Stimulated activated CD4-positive, alpha-beta T cell treated with anti-CD3 and anti-CD28 coated beads, Interleukin-1b, Interleukin-23, amount 100 ng/mL, for 24 hours (primary cell): ENCODE data around the gene CXCL10.
"Not testable (repeated sequence)": the region's sequence is repeated elsewhere in the genome, so short reads cannot be mapped to it uniquely, and the experiment has no call there.

Experiments used
- DNase-seq, 4 experiments: peaks; one replicate each; pipeline ENCODE4 v3.0.0-alpha.2; 2020; ENCODE audit warnings: low read depth in 4 of 4, low spot score in 1 of 4

Gene CXCL10

DNA sequence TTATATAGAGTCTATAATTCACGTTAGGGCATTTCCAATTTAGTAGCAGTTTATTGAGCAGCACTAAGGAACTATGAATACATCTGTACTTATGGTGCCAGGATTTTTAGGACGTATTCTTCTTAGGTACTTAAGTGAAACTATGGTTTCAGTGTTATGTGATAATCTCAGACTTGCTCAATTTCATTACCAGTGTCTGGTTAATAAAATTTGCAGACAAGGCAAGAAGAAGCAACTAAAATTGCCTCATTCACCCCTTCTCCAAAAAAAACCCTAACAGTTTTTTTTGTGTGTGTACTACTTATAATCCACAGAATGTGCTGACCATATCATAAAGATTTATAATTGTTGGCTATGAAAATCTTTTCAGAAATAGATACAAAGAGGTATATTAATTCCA is 6.0 kb upstream of the CXCL10 start:
- DNase-seq = no peak

GRCh38 chr4:76028350-76028765 is 5.1 kb upstream of the CXCL10 start:
- DNase-seq = no peak

- no peak for DNase-seq
Measured at GRCh38 chr4:76024065-76024464, 768 bp upstream of the CXCL10 start.

DNA sequence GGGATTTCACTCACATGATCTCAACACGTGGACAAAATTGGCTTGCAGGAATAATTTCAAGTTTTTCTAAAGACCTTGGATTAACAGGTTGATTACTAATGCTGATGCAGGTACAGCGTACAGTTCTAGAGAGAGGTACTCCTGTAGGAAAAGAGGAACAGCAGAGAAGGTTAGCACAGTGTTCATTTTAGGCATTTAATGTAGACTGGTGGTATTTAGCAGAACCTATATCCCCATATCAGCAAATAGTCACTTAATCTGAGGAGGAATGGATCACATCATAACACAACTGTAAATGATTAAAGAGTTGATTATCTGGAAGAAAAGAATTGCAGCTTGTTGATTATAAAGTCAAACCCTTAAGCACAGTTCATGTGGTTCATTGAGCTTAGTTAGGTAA is 620 bp downstream of the CXCL10 start:
- no peak for DNase-seq

DNA sequence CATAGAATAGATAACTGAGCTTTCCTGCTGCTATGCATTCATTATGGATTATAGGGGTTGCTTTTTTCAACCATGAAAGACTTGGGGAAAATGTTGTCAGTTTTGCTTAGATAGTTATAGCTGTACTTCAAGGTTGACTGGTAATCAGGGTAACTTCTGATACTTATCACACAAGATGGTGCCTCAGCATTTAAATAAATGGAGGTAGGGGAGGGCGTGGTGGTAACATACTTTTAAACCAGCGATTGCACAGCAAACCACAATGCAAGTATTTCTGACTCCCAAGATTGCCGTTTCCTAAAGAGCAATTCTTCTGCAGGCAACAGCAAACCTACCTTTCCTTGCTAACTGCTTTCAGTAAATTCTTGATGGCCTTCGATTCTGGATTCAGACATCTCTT is 1.3 kb downstream of the CXCL10 start:
- DNase-seq = no peak

DNA sequence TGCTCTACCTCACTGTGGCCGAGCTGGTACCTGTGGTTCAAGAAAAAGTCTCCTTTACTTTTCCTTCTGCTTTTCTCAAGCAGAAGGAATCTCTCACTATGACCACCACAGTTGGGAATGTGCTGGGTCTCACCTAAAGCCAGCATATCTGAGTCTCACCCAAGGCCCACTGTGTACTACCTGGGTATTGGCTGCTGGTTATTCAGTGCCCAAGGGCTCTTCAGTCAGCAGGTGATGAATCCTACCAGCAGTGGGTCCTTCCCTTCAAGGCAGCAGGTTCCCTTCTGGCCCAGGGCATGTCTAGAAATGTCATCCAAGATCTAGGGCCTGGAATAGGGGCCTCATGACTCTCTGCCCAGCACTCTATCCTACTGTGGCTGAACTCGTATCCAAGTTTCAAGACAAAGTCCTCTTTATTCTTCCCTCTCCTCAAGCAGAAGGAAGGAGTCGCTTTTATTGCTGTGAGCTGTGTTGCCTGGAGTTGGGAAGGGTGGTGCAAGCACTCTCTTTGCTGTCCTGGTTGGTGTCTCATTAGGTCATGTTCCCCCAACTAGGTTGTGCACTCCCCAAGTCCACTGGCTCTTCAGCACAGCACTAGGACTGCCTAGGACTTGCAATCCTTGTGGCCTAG is 6.1 kb downstream of the CXCL10 start:
- no peak for DNase-seq

DNA sequence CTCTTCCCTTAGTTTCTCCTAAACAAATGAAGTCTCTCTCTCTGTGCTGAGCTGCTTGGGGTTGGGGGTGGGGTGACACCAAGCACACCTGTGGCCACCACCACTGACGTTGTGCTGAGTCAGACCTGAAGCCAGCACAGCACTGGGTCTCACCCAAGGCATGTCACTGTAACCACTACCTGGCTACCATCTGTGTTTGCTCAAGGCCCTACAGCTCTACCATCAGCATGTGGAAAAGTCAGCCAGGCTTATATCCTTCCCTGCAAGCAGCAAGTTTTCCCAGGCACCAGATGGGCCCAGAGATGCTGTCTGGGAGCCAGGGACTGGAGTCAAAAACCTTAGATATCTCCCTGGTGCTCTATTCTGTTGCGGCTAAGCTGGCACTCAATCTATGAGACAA is 6.9 kb downstream of the CXCL10 start:
- no peak for DNase-seq

- DNase-seq = no peak
Measured at GRCh38 chr4:76013540-76013939, 9.8 kb downstream of the CXCL10 start.

GRCh38 chr4:76012388-76012801 is 10.9 kb downstream of the CXCL10 start:
- no peak for DNase-seq

DNA sequence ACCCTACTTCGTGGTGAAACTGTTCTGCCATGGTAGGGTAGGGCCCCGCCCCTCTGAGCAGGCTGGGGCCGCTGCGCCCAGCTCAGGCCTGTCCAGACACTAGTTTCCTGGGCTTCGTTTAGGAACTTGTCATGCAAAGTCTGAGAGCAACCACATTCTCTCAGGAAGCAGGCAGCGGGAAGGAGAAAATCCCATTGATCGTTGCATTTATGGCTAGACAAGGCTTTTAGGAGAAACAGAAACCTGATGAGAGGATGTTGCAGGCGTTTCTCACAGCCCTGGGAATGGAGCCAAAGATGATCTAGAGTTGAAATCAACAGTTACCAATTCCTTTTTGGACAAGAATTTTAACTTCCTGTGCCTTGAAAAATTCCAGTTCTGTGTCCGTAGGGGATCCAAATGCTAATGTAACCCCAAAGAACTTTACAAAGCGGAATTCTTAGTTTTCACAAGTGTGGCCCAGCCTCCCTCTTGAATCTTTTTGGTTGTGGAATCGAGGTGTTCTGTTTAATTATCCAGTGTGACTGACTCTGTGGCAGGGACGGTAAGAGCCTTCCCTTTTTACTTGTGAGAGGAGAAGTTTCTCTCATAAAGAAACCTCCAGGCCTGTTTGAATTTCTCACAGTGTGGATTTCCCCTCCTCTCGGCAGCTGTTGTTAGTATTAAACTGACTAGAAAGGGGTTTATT is 11.5 kb downstream of the CXCL10 start:
- no peak for DNase-seq

GRCh38 chr4:76011018-76011670 is 12.2 kb downstream of the CXCL10 start:
- no peak for DNase-seq

DNA sequence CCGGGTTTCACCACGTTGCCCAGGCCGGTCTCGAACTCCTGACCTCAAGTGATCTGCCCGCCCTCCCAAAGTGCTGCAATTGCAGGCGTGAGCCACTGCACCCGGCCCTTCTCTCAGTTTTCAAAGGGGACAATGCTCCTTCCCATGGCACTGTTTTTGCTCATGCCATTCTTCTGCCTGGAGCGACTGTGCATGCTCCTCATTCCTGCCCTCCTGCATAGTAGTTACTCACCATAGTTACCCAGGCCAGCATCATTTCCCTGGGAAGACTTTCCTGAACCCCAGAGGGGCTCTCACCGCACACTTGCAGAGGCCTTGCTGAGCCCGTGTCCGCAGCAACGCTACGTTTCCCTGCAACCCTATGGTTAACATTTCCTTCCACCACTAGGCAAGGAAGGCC is 12.7 kb downstream of the CXCL10 start:
- no peak for DNase-seq

DNA sequence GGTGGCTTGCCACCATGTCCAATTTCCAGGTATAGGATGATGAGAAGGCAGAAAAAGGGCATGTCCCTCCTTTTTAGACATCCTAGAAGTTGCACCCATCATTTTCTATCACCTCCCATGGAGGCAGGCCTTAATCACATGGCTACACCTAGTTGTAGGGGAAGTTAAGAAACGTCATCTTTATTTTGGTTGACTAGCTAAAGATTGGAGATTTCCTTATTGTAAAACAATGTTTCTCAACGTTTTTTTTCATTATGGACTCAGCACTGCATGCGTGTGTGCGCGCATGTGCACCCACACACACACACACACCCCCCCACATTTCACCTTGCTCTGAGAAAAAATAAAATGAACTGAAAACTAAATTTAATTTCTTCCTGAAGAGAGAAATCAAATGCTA is 14.0 kb downstream of the CXCL10 start:
- DNase-seq = no peak

GRCh38 chr4:76007089-76007862 is 16.0 kb downstream of the CXCL10 start, which contains the start of gene CXCL9:
TSS of gene CXCL9 (minus strand) at chr4:76007509. CDS start at chr4:76007449, 60 bp downstream.
- no peak for DNase-seq

DNA sequence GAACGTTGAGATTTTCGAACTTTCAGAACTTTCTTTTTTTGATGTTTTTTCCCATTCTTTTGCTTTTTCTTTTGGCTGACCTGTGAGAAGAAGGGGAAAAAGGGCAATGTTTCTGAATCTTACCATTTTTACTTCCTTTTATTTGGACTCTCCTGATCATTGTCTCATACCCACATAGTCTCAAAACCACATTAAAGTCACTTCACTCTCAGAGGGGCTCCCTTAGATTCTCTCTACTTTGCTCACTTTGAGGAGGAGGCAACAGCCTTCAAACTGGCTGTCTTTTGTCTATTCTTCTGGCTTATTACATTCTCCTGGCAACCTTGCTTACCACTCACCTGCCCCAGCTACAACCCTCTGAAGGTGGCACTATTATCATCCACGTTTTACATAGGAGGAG is 19.7 kb downstream of the CXCL10 start:
- DNase-seq = no peak

DNA sequence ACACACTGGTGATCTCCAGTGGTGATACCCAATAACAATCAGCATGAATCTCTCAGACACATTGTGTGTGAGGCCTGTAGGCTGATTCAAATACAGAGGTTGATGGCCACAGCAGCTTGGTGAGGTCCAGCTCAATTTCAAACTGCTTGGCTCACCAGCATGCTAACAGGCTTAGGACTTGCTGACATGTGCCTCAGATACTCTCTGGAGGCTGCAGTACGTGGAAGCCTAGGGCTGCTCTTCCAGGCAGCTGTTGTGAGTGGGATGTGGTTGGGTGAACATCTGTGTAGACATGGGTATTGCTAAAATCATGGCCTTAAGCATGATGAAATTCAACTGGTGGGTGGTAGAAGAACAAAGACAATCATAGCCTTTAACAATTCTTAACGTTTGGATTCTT is 20.3 kb downstream of the CXCL10 start:
- DNase-seq = no peak

DNA sequence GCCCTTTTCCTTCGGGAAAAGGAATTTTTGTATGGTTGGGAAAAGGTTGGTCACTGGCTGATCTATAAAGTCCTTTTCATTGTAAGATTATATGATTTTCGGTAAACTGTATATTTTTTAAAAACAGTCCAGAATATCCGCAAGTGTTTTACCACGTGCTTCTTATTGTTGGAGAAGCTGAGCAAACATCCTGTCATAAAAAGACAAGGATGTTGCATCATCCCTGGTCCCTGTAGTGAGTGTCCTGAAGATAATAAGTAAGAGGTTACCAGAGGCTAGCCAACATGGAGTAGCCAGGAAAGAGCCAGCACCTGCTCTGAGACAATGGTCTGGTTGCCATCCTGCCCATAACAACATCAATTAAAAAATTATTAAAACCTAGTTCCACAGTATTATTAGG is 21.1 kb downstream of the CXCL10 start:
- DNase-seq = no peak

DNA sequence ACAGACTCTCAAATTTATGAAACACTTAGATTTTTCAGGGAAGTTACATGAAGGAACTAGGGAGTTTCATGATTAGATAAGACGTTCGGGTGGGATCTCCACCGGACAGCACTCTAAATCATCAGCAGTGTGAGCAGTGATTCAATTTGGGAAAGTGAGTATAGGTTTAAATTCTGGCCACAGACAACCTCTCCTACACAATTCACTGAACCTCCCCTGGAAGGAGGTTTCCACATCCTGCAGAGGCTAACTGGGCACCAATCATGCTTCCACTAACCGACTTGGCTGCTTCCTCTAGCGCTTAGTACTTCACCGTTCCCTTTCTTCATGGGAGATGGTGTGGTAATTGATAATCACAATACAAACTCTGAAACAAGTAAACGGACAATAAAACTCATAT is 21.6 kb downstream of the CXCL10 start:
- no peak for DNase-seq

DNA sequence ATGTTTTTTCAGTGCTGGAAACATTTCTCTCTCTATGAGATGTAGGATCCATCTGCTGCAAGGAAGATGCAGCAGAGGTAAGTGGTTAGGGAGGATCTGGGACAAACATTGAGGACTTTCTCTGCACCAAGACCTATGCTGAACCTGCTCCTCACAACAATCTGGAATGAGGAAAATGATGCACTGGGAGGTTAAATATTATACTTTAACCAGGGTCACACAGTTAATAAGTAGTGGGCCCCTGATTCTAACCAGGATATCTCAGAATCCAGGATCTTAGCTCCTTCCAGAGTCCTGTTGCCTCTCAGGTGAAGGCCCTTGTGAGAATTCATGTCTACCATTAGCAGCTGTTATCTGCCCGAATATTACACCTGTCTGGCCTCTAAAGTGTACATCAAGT is 23.0 kb downstream of the CXCL10 start:
- DNase-seq = no peak

GRCh38 chr4:75998525-75999147 is 24.7 kb downstream of the CXCL10 start:
- DNase-seq = not testable (repeated sequence)

DNA sequence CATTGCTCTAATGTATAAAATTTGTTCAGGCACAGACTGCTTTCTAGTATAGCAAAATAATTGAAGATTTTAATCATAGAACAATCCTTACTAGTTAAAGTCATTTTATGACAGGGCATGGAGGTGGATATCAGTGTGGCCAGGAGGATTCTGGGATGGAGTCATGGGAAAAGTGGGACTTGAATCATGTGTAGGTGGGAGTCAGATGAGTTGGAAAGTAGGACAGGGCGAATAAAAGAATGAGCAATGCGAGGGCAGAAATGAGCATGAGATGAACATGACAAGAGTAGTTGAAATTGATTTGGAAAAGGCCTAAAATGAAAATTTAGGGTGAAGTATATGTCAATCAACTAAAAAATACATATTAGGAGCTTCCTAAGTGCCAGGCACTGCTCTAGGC is 25.4 kb downstream of the CXCL10 start:
- no peak for DNase-seq
